ENCODE measurements around the gene STK38L.

Gene STK38L

DNA sequence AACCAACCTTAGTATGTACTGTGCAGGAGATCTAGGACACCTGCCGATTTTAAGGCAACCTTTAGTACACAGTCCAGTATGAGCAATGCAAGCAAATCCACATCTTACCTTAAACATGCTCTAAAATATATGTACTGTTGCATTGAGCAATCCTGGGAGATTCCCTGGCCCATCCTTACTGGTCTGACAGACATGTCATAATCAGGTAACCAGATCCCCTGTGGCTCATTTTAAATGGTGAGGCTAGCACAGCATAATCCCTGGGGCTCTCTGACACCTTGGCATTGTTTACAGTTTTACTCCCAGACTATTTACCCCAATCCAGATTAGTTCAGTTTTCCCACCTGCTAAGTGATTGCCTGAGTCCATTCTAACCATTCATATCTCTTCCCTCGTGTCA, 103.7 kb downstream of the STK38L start:
- DNase-seq (ENCODE audit: low spot score) = no peak

DNA sequence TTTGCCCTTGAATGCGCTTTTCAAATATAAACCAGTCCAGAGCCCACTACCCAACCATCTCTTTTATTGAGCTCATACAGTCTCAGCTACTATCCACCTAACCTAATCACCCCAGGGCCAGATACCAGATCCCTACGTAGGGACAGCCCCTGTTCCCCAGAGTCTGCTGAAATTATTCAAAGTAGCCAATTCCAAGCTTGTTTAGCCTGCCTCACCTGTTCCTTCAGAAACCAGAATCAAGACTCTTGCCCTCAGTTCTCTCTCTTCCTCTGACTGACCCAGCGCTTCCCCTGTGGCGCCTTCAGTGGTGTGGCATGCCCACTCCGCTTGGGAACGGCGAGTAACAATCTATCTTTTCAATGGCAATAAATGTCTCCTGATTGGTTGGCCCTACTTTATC, 107.4 kb downstream of the STK38L start:
- no peak for DNase-seq (ENCODE audit: low spot score)

DNA sequence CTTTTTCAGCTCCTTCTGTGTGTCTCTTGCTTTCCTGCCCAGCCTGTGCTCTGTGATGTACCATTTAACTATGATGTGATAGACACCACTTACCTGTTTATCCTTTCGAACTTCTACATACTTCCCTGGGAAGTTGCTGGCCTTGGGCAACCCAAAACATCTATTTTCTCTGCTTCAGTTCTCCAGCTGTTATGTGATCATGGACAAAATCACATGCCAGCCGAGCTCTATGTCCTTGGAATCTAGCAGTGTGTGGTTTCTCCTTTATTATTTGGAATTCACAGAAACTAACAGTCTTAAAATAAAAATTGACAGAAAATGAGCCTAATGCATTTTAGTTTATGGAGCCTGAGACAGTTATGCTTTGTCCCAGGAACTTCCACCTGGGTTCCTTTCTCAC, 111.4 kb downstream of the STK38L start:
- no peak for DNase-seq (ENCODE audit: low spot score)

DNA sequence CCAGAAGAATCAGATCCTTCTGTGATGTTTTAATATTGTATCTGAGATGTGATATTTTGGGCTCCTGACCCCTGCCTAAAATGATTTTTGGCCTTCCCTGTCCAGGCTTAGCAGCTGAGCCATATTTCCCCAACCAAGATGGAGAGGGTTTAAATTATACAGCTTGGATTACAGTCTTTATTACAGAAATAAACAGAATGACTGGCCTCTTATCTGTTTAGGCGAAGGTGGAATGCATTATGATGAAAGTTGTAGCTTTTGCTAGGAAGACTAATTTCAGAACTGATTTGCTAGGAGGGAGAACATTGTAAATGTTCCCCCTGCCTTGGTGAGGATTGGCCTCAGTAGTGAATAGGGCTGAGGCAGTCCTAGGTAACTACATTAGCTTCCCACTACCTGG, 111.9 kb downstream of the STK38L start:
- no peak for DNase-seq (ENCODE audit: low spot score)

DNA sequence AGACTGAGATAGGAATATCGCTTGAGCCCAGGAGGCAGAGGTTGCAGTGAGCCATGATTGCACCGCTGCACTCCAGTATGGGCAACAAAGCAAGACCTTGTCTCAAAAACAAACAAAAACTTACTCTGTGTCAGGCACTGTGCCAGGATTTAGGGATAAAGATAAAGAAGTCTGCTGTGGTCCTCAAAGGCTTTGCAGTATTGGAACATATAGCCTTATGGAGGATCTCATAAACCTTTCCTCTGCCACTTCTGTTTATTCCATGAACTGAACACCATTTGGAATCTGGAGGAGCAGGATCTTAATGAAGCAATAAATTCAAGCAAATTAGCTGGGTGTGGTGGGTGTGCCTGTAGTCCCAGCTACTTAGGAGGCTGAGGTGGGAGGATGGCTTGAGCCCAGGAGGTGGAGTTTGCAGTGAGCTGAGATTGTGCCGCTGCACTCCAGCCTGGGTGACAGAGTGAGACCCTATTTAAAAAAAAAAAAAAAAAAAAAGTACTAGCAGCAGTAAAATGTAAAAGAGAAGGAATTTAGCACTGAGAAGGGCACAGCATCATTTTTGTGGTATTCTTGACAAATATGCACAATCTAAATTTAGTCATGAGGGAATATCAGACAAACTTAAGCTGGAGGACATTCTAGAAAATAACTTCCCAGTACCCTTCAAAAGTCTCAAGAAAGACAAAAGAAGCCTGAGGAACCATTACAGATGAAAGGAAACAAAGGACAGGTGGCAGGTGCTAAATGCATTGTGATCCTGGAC, 115.7 kb downstream of the STK38L start:
- no peak for DNase-seq (ENCODE audit: low spot score)

DNA sequence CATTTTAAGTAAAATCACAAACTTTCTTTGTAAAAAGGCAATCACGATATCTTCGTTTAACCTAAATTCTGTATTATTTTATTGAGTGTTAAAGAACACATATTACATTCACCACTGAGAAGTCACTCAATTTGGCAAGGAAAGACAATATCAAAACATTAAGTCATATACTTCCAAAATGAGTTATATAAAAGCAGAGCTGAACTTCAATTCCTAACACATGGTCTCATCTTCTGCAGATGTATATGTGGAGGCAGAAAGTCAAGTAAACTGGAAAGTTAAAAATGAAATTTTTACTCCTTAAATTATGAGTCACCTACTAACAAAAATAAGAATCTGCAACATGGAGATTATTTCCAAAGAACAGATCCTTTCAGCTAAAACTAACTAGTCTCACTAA, 117.3 kb downstream of the STK38L start:
- DNase-seq (ENCODE audit: low spot score) = no peak

DNA sequence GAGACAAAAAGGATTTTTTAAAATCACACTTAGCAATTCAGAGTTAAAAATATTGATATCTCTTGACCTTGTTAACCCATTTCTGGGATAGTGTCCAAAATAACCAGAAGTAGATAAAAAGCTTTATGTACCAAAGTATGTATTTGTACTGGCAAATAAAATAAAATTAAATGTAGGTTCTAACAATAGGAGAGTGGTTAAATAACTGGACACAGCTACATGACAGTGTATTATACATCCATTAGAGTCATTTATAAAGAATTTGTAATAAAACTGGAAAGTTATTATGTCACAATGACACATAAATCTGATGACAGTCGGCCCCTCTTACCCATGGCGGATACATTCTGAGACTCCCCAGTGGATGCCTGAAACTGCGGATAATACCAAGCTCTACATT, 122.5 kb downstream of the STK38L start:
- DNase-seq (ENCODE audit: low spot score) = no peak

DNA sequence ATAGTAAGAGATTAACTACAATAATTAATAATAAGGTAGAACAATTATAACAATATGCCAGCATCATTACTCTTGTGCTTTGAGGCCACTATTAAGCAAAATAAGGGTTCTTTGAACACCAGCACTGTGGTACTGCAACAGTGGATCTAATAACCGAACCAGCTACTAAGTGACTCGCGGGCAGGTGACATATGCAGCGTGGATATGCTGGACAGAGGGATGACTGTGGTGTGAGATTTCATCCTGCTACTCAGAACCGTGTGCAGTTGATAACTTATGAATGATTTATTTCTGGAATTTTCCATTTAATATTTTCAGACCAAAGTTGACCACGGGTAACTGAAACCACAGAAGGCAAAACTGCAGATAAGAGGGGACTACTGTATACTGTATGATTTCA, 123.0 kb downstream of the STK38L start:
- no peak for DNase-seq (ENCODE audit: low spot score)

Data from globus pallidus (tissue), 1 donor.